GM19238 (cell line): Measurements from ENCODE around the gene VASH1.

Source experiments
- DNase-seq: peaks from one replicate; pipeline ENCODE4 v3.0.0; 2011; ENCODE audit warnings: low spot score; ENCODE audit not compliant: insufficient read length

VASH1 gene

DNA sequence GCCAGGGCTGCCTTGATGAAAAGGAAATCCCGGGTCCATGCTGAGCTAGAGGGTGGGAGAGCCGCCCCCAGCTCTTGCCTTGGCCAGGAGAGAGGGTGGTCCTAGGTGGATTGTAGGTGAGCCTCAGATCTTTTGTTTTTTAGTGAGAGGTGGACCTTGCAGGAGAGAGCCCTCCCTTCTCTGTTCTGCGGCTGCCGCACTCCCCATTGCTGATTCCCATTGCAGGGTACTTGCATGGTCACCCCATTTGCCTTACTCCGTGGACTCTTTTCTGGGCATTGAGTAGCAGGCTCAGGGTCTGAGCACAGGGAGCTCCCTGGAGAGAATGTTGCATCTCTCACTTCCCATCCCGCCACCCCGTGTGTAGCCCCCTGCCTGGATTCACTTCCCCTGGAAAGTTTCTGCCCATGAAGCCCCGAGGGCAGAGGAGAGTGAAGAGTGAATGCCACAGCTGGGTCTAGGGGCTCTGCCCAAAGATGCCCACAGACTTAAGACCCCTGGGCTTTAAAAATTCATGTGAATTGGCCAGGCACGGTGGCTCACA is 10.2 kb downstream of the VASH1 start:
- no peak for DNase-seq

DNA sequence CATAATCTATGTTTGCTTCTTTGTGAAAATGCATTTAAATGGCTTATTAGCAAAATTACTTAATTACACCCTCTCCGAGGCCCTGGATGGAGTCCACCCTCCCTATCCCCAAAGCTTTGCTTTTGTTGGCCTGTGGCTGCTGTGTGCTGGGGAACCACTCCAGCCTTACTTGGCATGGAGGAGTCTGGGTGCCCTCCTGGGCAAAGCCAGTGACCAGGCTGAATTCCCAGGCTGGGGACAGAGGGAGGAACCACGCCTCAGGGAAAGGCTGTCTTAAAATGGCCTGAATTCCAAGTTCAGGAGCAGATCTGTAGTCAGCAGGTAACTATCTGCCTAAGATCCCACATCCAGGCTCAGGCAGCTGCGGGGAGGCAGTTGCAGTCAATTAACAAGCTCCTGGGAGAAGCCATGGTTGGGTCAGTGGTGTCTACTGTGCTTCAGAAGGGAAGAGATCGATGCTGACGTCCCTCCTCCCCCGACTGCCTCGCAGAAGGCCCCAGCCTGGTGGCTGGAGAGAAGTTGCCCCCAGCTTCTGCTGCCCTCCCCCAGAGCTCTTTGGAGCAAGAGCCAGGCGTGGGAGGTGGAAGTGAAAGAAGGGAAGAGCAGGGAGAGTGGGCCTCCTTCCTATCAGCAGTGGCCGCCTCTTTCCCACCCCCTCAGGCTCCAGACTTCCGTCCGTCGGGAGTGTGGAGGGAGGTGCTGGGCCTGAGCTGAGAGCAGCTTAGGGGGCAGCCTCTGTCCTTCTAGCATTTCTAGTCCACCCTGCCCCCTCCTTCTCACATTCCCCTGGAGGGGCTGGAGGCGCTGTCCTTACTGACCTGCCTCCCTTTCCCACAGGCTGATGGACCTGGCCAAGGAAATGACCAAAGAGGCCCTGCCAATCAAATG is 11.3 kb downstream of the VASH1 start:
- DNase-seq: no peak

DNA sequence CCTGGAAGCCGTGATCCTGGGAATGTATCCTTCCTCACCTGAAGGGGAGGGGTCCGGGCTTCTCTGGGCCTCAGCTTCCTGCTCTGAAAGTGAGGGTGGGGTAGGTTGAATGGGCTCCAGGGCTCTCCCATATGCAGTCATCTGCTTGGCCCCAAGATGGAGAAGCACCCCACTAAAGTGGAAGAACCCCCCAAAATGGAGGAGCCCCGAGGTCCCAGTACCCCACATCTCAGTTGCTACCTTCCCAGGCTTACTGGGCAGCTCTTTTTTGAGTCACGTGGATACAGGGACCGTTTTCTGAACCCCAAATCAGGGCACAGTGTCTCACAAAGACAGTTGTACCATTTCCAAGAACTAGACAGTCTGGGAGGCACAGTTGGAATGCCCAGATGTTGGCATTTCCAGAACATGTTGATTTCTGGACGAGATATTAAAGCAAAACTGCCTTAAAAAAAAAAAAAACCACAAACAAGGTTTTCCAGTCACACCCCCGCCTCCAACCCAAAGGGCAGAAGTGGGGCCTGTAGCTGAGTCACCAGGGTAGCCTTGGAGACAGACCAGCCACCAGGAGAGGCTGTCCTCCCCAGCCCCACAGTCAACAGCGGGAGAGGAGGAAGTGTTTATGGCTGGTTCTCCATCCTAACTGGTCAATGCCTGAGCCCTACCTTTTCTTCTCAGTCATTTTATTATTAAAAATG is 12.1 kb downstream of the VASH1 start:
- no peak for DNase-seq

- no peak for DNase-seq
These were observed 12.9 kb downstream of the VASH1 start for GRCh38 chr14:76773956-76774820.

GRCh38 chr14:76774821-76775694 is 13.8 kb downstream of the VASH1 start:
- DNase-seq: no peak

GRCh38 chr14:76775695-76776427 is 14.6 kb downstream of the VASH1 start:
- DNase-seq: no peak

DNA sequence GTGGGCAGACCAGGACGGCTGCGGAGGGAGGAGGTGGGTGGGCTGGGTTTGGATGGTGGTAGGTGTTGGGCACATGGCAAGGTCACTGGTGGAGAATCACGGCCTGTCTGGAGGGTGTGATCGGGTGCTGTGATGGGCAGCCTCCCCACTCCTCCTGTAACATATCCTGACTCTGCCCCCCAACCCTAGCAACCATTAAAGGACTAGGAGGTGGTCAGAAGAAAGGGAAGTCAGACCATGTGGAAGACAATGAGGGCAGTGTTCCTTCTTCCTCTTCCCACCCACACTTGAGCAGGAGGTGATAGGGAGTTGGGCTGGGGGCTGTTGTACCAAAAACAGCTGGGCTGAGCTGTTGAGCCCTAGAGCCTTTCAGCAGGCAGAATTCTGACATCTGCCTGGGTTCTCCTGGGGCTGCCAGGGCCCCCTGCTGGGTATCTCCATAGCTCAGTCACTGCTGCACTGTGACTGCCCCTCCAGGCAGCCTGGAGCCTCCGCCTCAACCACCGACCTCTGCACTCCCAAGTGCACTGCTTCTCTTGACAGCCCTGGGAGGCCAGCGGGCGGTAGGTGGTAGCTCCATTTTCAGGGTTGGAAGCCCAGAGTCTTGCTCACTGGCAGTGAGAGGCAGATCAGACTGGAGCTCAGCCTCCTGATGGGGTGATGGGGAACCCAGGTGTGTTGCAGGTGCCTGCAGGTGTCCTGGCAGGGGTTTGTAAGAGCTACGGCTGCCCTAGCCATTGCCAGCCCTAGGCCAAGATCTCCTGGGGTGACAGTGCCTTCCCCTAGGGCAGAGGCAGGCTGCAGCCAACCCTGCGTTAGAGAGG is 15.4 kb downstream of the VASH1 start:
- DNase-seq: no peak

GRCh38 chr14:76777721-76778120 is 16.5 kb downstream of the VASH1 start:
- DNase-seq: no peak

- DNase-seq: no peak
These were observed 17.4 kb downstream of the VASH1 start for GRCh38 chr14:76778546-76779215.

DNA sequence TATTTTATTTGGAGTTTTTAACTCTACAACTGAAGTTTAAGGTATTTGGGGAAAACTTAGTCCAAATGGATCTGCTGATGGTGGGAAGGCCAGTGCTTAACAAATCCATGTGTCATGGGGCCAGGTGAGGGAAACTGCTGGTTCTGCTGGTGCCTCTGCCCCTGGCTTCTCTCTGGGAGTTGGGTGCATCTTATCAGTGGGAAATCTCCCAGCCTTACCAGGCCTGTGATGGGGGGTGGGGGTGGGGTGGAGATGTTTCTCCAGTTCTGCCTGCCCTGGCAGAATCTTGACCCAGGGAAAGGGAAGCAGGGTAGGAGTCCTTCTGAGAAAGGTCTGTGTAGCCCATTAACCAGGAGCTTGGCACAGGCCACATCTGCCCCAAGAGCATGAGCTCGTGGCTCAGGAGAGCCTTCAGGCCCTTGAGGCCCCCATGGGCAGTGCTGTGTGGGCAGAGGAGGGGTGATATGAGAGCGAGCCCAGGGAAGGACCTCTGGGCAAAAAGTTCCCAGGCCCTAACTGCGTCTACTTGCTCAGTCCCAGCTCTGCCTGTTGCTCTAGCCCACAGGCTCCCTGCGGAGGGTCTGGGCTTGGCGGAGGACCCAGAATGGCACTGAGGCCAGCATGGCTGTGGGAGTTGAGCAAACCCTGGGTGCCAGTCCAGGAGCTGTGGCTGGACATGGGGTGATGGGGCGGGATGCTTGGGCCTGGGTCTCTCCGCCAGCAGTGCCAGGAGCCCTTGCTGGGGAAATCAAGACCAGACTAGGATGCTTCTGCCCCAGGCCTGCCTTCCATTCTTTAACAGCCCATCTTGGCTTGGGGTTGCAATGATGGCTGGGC is 18.2 kb downstream of the VASH1 start:
- DNase-seq: no peak

DNA sequence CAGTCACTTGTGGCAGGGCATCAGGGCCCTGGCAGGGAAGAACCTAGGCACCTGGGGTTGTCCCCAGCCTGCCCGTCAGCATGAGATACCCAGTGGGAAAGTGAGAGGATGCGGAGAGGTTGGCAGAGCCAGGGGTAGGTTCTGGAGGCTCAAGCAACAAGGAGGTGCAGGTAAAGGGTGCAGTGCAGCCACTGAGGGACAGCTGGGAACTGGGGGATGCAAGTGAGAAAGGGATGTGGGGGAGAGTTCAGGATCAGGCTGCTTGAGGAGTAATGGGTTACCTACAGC is 18.7 kb downstream of the VASH1 start:
- DNase-seq: no peak

DNA sequence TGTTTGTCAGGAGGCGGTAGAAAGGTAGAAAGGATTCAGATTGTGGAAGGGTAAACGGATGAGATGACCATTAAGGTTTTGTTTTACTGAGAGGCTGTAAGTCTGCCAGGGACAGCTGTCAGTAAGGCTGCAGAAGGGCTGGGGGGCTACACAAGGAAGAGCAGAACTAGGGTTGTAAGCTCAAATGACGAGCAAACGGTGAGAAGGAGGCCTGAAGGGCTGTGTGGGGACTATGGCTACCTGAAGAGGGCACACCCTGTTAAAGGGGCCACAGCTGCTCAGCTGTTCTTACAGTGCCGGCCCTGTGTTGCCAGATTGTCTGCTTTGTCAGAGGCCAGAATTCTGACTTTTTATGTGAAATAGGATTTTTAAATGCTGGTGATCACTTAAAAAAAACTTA is 19.1 kb downstream of the VASH1 start:
- no peak for DNase-seq

- DNase-seq: no peak
These were observed 19.8 kb downstream of the VASH1 start for GRCh38 chr14:76780875-76781647.

DNA sequence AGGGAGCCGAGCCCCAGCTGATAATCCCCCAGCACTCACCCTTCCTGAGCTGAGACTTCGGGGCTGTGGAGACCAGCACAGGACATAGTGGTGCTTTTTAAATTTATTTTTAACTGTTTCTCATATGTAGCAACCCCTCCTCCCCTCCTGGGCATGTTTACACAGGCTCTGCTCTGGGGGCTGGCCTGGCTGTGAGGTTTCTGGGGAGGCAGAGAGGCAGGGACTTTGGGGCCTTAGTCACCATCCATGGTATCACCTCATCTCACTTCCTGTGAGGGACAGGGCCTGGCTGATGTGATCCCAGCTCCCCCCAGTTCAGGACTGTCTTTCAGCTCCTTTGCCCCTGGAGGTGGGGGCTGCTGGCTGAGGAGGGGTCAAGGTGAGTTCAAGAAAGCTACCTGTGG is 20.4 kb downstream of the VASH1 start:
- DNase-seq: no peak

- DNase-seq: no peak
These were observed 21.0 kb downstream of the VASH1 start for GRCh38 chr14:76782115-76782884.

DNA sequence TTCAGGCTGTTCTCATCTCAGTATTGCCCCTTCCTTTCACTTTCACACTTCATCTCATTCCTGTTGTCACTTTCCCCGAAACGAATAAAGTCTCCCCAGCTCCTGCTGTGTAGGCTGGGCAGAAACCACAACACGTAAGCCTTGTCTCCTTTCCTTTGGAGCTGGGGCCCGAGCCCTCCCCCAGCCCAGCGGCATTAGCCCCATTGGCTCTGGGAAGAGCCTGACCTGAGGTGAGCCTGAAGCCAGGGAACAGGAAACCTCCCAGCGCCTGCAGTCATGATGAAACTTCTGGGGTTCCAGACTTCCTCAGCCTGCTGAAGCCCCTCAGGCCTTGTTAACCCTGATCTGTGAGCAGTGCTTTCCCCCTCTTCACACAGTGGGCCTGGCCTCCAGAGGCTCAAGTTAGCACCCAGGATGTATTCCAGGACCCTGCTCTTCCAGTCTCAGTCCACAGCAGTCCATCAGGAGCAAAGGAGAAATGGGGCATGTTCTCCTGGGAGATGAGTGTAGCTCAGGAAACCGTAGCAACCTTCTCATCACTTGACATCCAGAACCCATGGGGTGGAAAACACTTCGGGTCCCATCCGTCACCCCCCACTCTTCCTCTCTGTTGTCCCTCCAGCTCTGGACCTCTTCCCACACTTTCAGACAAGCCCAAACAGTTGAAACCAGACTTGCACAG is 21.8 kb downstream of the VASH1 start:
- no peak for DNase-seq
